PC-9 (cell line): ENCODE results near the gene C12orf57. TPM values are rescaled to one million over a fixed set of nuclear protein-coding genes. Genes with fewer than 3 reads are reported as not detected.

Source experiments
- BruUV-seq: library from RNA; stranded (reverse); fragments of 400-500 nt; replicated peaks from 2 replicates; lab custom pipeline; 2021; lab: Mats Ljungman, UMichigan
- CTCF ChIA-PET: fragments of 300-600 bp; sonication (Branson Sonifier 250); formaldehyde crosslinking; loops from one replicate; lab custom pipeline; 2022; ENCODE audit warnings: antibody characterized with exemption; lab: Charles Lee
- POLR2A ChIA-PET: fragments of 300-600 bp; sonication (Branson Sonifier 250); formaldehyde crosslinking; loops from one replicate; lab custom pipeline; 2022; ENCODE audit warnings: antibody characterized with exemption; ENCODE audit not compliant: unreplicated experiment; lab: Charles Lee
- DNase-seq, 2 experiments: peaks; one replicate each; pipeline versions ENCODE4 v3.0.0 to v3.0.0-alpha.2; 2015 to 2022; ENCODE audit warnings: mixed read lengths in 1 of 2
- H2AFZ ChIP-seq: fragments of 200-600 bp; sonication (generic); 2 replicates; pipeline ENCODE4 v1.8.1; 2017; ENCODE audit warnings: antibody characterized with exemption
- H3F3A ChIP-seq: fragments of 200-600 bp; sonication (generic); 2 replicates; pipeline ENCODE4 v1.8.1; 2017; ENCODE audit warnings: antibody characterized with exemption, mild to moderate bottlenecking, low read depth; ENCODE audit not compliant: insufficient read depth
- H3K27ac ChIP-seq: fragments of 200-600 bp; sonication (generic); 2 replicates; pipeline ENCODE4 v1.6.1; 2016; ENCODE audit warnings: mixed run types
- H3K27me3 ChIP-seq: fragments of 200-600 bp; sonication (generic); 2 replicates; pipeline ENCODE4 v1.6.1; 2016; ENCODE audit warnings: low read depth, mixed run types; ENCODE audit not compliant: insufficient read depth
- H3K36me3 ChIP-seq: fragments of 200-600 bp; sonication (generic); 2 replicates; pipeline ENCODE4 v1.6.1; 2016; ENCODE audit warnings: low read depth, mixed run types
- H3K4me1 ChIP-seq: fragments of 200-600 bp; sonication (generic); replicated peaks from 2 replicates; pipeline ENCODE4 v1.6.1; 2016; ENCODE audit warnings: mixed run types; ENCODE audit not compliant: insufficient read depth
- H3K4me2 ChIP-seq: fragments of 200-600 bp; sonication (generic); 2 replicates; pipeline ENCODE4 v1.6.1; 2017; ENCODE audit warnings: mixed run types
- H3K4me3 ChIP-seq: fragments of 200-600 bp; sonication (generic); 2 replicates; pipeline ENCODE4 v1.6.1; 2016; ENCODE audit warnings: mixed run types
- H3K79me2 ChIP-seq: fragments of 200-600 bp; sonication (generic); 2 replicates; pipeline ENCODE4 v1.6.1; 2017; ENCODE audit warnings: low read depth, mixed run types
- H3K9me2 ChIP-seq: fragments of 200-600 bp; sonication (generic); 2 replicates; pipeline ENCODE4 v1.8.1; 2017; ENCODE audit warnings: mild to moderate bottlenecking; ENCODE audit not compliant: insufficient read depth
- H3K9me3 ChIP-seq: fragments of 200-600 bp; sonication (generic); 2 replicates; pipeline ENCODE4 v1.8.1; 2016; ENCODE audit warnings: low read depth; ENCODE audit not compliant: insufficient read depth
- H4K20me1 ChIP-seq: fragments of 200-600 bp; sonication (generic); 2 replicates; pipeline ENCODE4 v1.8.1; 2017; ENCODE audit not compliant: insufficient read depth
- CTCF ChIP-seq: fragments of 200-600 bp; sonication (generic); conservative IDR thresholded peaks from 2 replicates; pipeline ENCODE4 v1.6.1; 2017; ENCODE audit warnings: mixed run types, antibody characterized with exemption, mild to moderate bottlenecking, moderate library complexity
- EZH2 ChIP-seq: fragments of 200-600 bp; sonication (generic); IDR thresholded peaks from 2 replicates; pipeline ENCODE4 v1.8.0; 2017; ENCODE audit warnings: antibody characterized with exemption, low read depth
- intact Hi-C: fragments of 100-400 bp; cut with micrococcal nuclease; formaldehyde crosslinking; loops from one replicate; pipeline ENCODE4 v1.10.0; 2022; ENCODE audit not compliant: unreplicated experiment
- total RNA-seq: library from RNA; stranded (reverse); gene quantifications from 2 replicates; pipeline ENCODE4 v1.2.3, GENCODE V29; 2021

C12orf57 gene
- total RNA-seq, 1 experiment from 2014 or later: 198 TPM

GRCh38 chr12:6917491-6918231 is 26.2 kb upstream of the C12orf57 start:
- peaks cover 11% of the 10 kb centered on the region for H3K27me3 ChIP-seq
- H3K9me3 ChIP-seq: no peaks in the 10 kb centered on the region
- no peak overlapping the region for H3K4me3 ChIP-seq
- H4K20me1 ChIP-seq: no peaks in the 10 kb centered on the region
- CTCF ChIA-PET: interaction anchor here (0.7 kb wide), 2 partner anchors 15 to 29 kb away, joined by 3 to 4 read pairs; no protein-coding TSS in a partner anchor
- no peaks in the 10 kb centered on the region for H3K36me3 ChIP-seq
- no peaks in the 10 kb centered on the region for H3K79me2 ChIP-seq
- intact Hi-C loops: no loop called here
- no peak overlapping the region for H2AFZ ChIP-seq
- DNase-seq: no peak
- H3K9me2 ChIP-seq: no peaks in the 10 kb centered on the region
- BruUV-seq: no TSS peak
- POLR2A ChIA-PET: interaction anchor here (0.7 kb wide), 1 partner anchor 26 kb away, joined by 14 read pairs; the partner anchor contains the start of gene RNU7-1
- no peak overlapping the region for H3K4me2 ChIP-seq
- no peak overlapping the region for H3K27ac ChIP-seq
- peaks cover 5% of the 10 kb centered on the region; the same call in 1 of the 2 replicates for H3K4me1 ChIP-seq
- H3F3A ChIP-seq: no peaks in the 10 kb centered on the region
- no peak for TF ChIP-seq CTCF
- no peak for TF ChIP-seq EZH2

- no peak overlapping the region for H3K4me2 ChIP-seq
- peaks cover 2% of the 10 kb centered on the region; the same call in 1 of the 2 replicates for H3F3A ChIP-seq
- peaks cover 12% of the 10 kb centered on the region for H3K4me1 ChIP-seq
- H2AFZ ChIP-seq: no peak overlapping the region
- H3K27ac ChIP-seq: no peak overlapping the region
- no peak overlapping the region for H3K4me3 ChIP-seq
- no TSS peak for BruUV-seq
- DNase-seq: no peak
- no peaks in the 10 kb centered on the region for H3K9me2 ChIP-seq
- ChIA-PET POLR2A (interaction anchor here (0.8 kb wide), 1 partner anchor 14 kb away, joined by 14 read pairs; no protein-coding TSS in a partner anchor), CTCF (no interaction called here)
- H3K9me3 ChIP-seq: no peaks in the 10 kb centered on the region
- no peaks in the 10 kb centered on the region for H3K79me2 ChIP-seq
- intact Hi-C loops: no loop called here
- no peak for TF ChIP-seq CTCF
- TF ChIP-seq EZH2: no peak
- H3K36me3 ChIP-seq: no peaks in the 10 kb centered on the region
- no peaks in the 10 kb centered on the region for H4K20me1 ChIP-seq
- H3K27me3 ChIP-seq: peaks cover 4% of the 10 kb centered on the region; the same call in 1 of the 2 replicates
These were observed 24.2 kb upstream of the C12orf57 start for GRCh38 chr12:6919588-6919987.

- POLR2A ChIA-PET: interaction anchor here (0.7 to 1.0 kb wide), 2 partner anchors 31 to 69 kb away, joined by 6 read pairs; partner anchors contain the start of gene USP5
- intact Hi-C loops: no loop called here
- H3K27ac ChIP-seq: no peak overlapping the region
- TF ChIP-seq CTCF (no peak), EZH2 (no peak)
- H3K9me2 ChIP-seq: no peaks in the 10 kb centered on the region
- H3K4me1 ChIP-seq: peaks cover 26% of the 10 kb centered on the region
- H3F3A ChIP-seq: peaks cover 20% of the 10 kb centered on the region
- H3K4me2 ChIP-seq: no peak overlapping the region
- no peaks in the 10 kb centered on the region for H3K36me3 ChIP-seq
- H3K27me3 ChIP-seq: no peaks in the 10 kb centered on the region
- 0 out of 2 replicates have a peak, but pooled peaks cover 3% of the 10 kb centered on the region for H3K79me2 ChIP-seq
- H3K4me3 ChIP-seq: no peak overlapping the region
- H2AFZ ChIP-seq: no peak overlapping the region
- DNase-seq: no peak
- CTCF ChIA-PET: no interaction called here
- BruUV-seq: no TSS peak
- H3K9me3 ChIP-seq: no peaks in the 10 kb centered on the region
- H4K20me1 ChIP-seq: no peaks in the 10 kb centered on the region
These were observed 22.3 kb upstream of the C12orf57 start for GRCh38 chr12:6921539-6921938.
